ENCODE measurements around the gene MLNR.

- TF ChIP-seq CTCF (IDR thresholded peaks at IDR 0.05; ENCODE audit: low read depth, low read length): no peak
- no peak for TF ChIP-seq MAX (IDR thresholded peaks at IDR 0.05; ENCODE audit: low read depth, low read length)
Observed at GRCh38 chr13:49210114-49210513, 10.0 kb upstream of the MLNR start.

All from NB4 (cell line).